ENCODE measurements around the gene QSOX1.

The QSOX1 gene

DNA sequence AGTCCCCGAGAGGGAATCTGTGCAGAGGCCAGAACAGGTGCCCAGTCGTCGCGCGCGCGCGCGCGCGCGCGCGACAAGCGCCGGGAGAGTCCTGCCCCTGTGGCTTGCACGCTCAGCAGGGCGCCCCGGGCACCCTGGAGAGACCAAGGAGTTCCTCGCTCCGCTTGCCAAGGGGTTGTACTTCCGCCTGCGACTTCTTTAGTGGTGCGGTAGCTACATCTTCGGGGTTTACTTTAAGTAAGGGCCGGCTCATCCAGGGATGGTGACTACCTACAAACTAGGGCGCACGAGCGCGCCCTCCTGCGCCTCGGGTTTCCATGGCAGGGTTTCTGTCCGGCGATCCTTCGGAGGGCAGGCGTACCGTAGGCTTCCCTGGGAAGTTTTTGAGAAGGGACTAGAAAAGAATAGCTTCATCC is 76.8 kb downstream of the QSOX1 start:
- no peak overlapping the region for H3K27ac Mint-ChIP-seq
- H3K27me3 Mint-ChIP-seq = peaks cover 87% of the 10 kb centered on the region

DNA sequence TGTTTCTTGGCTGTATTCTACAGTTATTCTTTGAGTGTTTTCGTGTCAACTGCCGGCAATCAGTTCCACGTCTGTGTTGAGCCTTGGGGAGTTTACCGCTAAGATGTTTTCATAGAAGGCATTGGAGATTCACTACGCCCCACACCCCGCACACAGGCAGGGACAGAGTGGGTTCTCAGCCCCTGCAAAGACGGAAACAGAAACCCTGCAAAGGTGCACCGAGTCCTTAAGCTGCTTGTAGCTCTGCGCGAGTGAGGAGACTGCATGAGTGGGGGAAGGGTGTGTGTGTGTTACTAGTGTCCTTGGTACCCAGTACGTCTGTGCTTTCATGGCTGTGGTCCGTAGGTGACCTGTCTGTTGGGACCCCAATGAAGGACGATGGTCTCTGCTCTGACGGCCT is 77.3 kb downstream of the QSOX1 start:
- Mint-ChIP-seq H3K4me1 (ENCODE audit: low read depth) (peaks cover 48% of the 10 kb centered on the region), H3K27me3 (peaks cover 87% of the 10 kb centered on the region)

More for the DNA sequence above, 76.8 kb downstream of the QSOX1 start:
- Mint-ChIP-seq H3K9me3 (no peaks in the 10 kb centered on the region), H3K36me3 (ENCODE audit: low read depth) (no peaks in the 10 kb centered on the region), H3K4me3 (peak overlapping the region; percentile 73), H3K4me1 (ENCODE audit: low read depth) (peaks cover 46% of the 10 kb centered on the region)
- DNase-seq = peak; percentile 48

DNA sequence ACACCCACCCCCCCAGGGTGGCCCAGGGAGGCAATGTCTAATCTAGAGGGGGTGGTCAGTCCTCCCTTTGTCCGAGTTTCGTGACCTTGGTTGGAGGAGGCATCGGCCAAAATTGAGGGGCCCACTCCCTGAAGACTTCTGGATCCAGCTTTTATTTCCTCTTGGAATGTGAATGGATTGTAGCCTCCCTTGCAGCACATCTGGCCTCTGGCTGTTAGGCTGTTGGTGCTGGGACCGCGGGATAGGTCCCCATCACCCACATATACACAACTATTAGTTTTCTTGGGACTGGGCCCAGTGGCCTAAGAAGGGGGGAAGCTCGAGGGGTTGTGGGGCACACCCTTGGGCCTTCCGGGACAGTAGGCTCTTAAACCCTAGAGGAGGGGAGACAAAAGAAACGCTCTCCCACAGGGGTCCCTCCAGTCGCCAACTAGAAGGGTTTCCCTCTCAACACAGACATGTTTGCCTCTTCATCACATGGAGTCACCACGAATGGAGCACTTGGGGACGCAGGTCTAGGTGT is 77.9 kb downstream of the QSOX1 start:
- Mint-ChIP-seq H3K27me3 (peaks cover 90% of the 10 kb centered on the region), H3K36me3 (ENCODE audit: low read depth) (no peaks in the 10 kb centered on the region), H3K9me3 (no peaks in the 10 kb centered on the region), H3K4me1 (ENCODE audit: low read depth) (peaks cover 48% of the 10 kb centered on the region), H3K4me3 (no peak overlapping the region), H3K27ac (no peak overlapping the region)
- DNase-seq = no peak

More for the DNA sequence above, 77.3 kb downstream of the QSOX1 start:
- Mint-ChIP-seq H3K4me3 (peak overlapping the region; percentile 73), H3K9me3 (no peaks in the 10 kb centered on the region), H3K36me3 (ENCODE audit: low read depth) (no peaks in the 10 kb centered on the region), H3K27ac (no peak overlapping the region)
- DNase-seq = peak; percentile 43

DNA sequence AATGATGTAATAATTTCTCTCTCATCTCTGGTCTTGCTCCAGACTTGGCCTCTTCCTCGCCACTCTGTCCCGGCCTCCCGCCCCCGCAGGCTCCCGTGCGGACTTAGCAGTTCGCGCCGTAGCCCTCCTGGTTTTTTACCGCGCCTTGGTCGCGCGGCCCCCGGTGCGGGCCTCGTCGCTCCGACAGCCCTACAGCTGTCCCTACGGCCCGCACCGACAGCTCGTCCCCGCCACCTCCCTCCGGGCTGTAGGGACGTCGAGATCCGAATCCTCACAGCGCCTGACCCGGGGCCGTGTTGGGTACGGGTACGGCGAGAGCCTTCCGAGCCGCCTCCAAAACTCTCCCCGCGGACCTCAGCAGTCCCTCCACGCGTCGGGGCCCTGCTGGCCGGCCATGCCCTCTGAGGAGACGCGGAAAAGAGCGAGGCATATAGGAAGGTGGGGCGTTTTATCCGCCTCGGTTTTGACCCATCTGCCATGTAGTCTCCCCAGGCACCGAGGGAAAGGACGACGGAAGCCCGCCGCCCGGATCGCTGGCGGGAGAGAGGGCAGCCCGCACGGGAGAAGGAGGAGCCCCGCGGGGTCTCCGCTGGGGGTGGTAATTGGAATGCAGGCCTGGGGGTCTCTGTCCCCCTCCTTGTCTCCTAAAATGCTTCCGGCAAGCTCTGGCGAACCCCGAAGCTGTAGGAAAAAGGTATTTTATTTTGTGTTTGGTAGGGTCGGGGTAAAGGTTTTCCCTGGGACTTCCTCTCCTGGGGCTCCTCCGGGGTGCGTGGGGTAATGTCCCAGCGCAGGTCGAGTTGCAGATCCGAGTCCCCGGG is 78.7 kb downstream of the QSOX1 start:
- Mint-ChIP-seq H3K27me3 (peaks cover 90% of the 10 kb centered on the region), H3K36me3 (ENCODE audit: low read depth) (no peaks in the 10 kb centered on the region), H3K4me3 (no peak overlapping the region), H3K4me1 (ENCODE audit: low read depth) (peaks cover 50% of the 10 kb centered on the region), H3K27ac (peak overlapping the region; percentile 14), H3K9me3 (no peaks in the 10 kb centered on the region)
- DNase-seq = no peak

DNA sequence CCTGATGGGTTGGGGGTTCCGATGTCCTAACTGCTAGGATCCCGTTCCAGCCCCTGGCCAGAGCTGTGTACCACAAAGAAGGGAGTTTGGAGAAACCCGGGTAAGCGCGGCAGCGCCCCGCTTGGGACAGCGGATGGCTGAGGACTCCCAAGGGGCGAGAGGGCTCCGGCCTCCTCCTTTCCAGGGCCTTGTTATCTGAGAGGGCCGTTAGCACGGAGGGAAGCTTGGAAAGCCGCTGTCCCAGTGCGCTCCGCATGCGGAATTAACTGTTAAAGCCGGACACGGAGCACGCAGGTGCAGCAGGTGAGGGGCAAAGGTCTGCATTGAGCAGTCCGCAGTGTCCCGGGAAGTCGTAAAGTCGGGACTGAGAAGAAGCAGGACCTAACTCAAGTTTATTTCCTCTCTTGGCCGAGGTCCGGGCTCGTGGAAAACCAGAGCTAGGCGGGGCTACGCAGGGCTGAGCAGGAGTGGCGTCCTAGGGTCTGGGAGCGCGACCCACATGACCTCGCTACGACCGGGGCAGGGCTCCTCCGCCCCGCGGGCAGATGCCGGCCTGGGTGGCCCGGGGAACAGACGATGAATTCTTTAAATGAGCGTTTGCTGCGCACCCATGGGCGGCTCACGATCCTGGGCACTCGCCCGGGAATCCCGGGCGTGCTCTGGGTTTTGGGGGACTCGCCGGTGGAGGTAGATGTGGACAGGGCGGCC is 79.9 kb downstream of the QSOX1 start:
- Mint-ChIP-seq H3K4me1 (ENCODE audit: low read depth) (peaks cover 46% of the 10 kb centered on the region), H3K27me3 (peaks cover 93% of the 10 kb centered on the region), H3K27ac (peak overlapping the region; percentile 59), H3K9me3 (no peaks in the 10 kb centered on the region), H3K4me3 (peak overlapping the region; percentile 50), H3K36me3 (ENCODE audit: low read depth) (no peaks in the 10 kb centered on the region)
- peak; percentile 49 for DNase-seq

DNA sequence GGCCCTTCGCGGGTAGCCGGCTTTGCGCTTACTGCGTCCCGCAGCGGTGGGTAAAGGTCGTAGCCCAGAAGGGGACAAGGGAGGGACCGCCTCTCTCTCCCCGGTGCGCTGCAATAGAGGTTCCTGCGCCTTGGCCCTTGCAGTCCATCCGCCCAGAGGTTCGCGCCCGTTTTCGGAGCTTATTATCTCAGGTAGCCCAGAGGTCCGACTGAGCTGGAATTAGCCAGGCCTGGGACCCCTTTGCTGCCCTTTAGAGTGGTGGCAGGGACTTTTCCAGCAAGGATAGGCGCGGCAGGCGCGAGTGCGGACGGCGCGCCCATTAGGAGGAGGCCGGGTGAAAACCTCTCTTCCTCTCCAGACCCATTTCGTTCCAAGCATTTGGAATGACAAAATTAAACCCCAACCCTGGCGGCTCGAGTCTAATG is 80.4 kb downstream of the QSOX1 start:
- Mint-ChIP-seq H3K36me3 (ENCODE audit: low read depth) (no peaks in the 10 kb centered on the region), H3K4me1 (ENCODE audit: low read depth) (peaks cover 46% of the 10 kb centered on the region), H3K9me3 (no peaks in the 10 kb centered on the region)

DNA sequence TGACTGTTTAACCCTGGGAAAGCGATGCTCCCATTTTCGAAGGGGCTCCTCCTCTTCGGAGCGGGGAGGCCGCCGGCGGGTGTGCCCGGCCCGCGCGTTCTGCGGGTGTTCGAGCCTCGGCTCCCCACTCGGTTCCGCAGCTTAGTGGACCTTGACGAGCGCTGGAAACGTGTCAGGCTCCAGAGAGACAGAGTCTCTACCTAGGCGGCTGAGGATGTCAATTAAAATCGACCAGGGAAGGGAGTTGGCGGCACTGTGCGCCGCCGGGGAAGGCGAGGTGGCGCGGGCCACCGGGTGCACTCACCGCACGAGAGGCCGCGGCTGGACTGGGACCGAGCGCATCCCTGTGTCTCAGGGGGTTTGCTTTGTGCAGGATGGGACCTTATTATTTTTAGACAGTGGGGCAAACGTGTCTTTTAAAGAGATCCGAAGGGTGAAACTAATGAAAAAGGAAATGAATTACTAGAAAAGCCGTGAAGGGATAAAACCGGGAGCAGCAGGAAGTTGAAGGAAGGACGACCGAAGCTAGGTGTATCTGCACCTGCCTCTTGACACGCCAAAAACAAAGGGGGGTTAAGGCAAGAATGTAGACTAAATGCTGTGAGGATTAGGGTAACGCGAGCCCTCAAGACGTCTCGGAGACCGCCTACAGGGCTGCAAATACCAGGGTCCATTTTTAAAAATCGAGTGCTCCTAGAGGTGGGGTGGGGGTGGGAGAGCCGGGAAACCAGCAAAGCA is 81.0 kb downstream of the QSOX1 start:
- DNase-seq = peak; percentile 27
- H3K27ac Mint-ChIP-seq = no peak overlapping the region
- no peaks in the 10 kb centered on the region for H3K9me3 Mint-ChIP-seq
- peaks cover 98% of the 10 kb centered on the region for H3K27me3 Mint-ChIP-seq
- no peak overlapping the region for H3K4me3 Mint-ChIP-seq
- H3K36me3 Mint-ChIP-seq (ENCODE audit: low read depth) = no peaks in the 10 kb centered on the region
- H3K4me1 Mint-ChIP-seq (ENCODE audit: low read depth) = peaks cover 46% of the 10 kb centered on the region

More for the DNA sequence above, 80.4 kb downstream of the QSOX1 start:
- H3K27me3 Mint-ChIP-seq = peaks cover 98% of the 10 kb centered on the region
- no peak for DNase-seq
- H3K27ac Mint-ChIP-seq = no peak overlapping the region
- peak overlapping the region; percentile 50 for H3K4me3 Mint-ChIP-seq

DNA sequence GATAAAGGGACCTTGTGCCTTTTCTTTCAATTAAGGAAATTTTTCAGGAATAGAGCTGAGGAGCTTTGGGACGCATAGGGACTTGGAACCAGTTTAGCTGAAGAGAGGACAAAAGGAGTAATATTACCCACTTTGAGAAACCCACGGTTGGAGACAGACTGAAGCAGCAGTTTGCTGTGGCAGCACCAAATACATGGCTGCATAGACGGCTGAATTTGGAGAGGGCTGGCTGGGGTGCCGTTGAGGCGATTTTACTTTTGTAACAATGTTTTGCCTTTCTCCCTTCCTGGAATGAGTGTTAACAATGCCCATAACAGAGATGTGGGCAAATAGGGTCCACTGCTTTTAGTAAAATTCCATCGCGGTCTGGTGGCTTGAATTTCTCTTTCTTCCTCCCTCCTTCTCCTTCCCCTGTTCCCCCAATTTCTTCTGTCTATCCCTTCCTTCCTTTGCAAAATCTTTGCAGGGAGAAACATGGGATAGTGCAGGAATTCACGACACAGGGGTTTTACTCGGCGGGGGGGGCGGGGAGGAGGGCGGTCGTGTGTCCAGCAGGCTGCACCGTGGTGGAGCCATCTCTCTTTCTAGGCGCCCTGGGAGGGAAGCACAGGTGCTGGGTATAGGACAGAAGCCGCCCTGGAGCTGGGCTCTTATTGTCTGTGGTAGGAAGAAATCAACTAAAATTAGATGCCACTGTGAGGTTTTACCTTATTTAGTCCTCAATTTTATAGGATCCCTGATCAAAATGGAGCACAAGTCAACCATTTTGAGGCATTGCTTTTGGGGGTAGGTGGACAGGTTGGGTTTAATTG is 82.2 kb downstream of the QSOX1 start:
- no peak overlapping the region for H3K27ac Mint-ChIP-seq
- peaks cover 95% of the 10 kb centered on the region for H3K27me3 Mint-ChIP-seq
- no peak overlapping the region for H3K4me3 Mint-ChIP-seq
- no peaks in the 10 kb centered on the region for H3K36me3 Mint-ChIP-seq (ENCODE audit: low read depth)
- DNase-seq = peak; percentile 20
- no peaks in the 10 kb centered on the region for H3K9me3 Mint-ChIP-seq
- H3K4me1 Mint-ChIP-seq (ENCODE audit: low read depth) = peaks cover 37% of the 10 kb centered on the region

DNA sequence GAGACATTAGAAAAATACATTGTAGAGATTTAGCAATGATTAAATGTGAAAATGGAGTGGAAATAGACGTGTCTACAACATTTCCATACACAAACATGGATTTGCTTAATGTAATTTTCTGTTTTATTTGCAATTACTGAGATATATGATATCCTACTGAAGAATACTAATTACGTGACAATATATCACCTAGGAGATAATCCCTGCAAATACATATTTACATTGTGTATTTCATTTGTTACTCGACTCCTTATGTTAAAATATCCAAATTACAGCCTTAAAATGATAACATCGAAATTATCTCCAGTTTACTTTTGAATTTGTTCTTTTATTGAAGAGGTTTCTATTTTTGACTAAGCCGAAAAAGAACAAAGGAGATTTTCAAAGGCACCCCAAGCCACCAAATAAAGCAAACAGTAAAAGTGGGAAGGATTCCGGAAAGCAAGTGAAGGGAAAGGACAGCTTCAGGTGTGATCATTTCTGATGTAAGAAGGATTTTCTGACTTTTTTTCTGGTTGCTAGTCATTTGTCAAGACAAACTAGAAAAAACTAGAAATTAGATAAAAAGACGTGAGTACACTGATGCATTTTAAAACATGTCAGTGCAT is 83.3 kb downstream of the QSOX1 start:
- no peaks in the 10 kb centered on the region for H3K9me3 Mint-ChIP-seq
- no peak overlapping the region for H3K4me3 Mint-ChIP-seq
- no peaks in the 10 kb centered on the region for H3K36me3 Mint-ChIP-seq (ENCODE audit: low read depth)
- peaks cover 91% of the 10 kb centered on the region for H3K27me3 Mint-ChIP-seq
- no peak overlapping the region for H3K27ac Mint-ChIP-seq
- no peak for DNase-seq
- H3K4me1 Mint-ChIP-seq (ENCODE audit: low read depth) = peaks cover 34% of the 10 kb centered on the region

DNA sequence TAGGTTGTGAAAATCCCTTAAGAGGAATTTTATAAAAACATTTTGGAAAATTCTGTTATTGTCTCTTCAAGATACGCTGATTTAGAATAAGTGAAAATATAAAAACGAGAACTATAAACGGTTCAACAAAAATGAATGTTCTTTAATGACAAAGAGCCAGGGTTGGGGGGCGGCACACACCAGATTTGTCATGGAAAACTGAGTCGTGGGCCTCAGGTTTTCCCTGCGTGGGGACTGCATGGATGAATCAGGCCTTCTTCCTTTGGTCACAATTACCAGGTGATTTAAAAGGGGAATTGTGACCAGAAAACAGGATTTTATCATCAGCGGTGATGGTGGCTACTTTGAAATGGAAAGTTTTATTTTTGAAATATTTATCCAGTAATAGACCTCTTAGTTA is 84.0 kb downstream of the QSOX1 start:
- no peak for DNase-seq
- H3K9me3 Mint-ChIP-seq = no peaks in the 10 kb centered on the region
- no peak overlapping the region for H3K4me3 Mint-ChIP-seq
- H3K27ac Mint-ChIP-seq = no peak overlapping the region
- H3K36me3 Mint-ChIP-seq (ENCODE audit: low read depth) = no peaks in the 10 kb centered on the region
- H3K4me1 Mint-ChIP-seq (ENCODE audit: low read depth) = peaks cover 28% of the 10 kb centered on the region
- peaks cover 85% of the 10 kb centered on the region for H3K27me3 Mint-ChIP-seq

DNA sequence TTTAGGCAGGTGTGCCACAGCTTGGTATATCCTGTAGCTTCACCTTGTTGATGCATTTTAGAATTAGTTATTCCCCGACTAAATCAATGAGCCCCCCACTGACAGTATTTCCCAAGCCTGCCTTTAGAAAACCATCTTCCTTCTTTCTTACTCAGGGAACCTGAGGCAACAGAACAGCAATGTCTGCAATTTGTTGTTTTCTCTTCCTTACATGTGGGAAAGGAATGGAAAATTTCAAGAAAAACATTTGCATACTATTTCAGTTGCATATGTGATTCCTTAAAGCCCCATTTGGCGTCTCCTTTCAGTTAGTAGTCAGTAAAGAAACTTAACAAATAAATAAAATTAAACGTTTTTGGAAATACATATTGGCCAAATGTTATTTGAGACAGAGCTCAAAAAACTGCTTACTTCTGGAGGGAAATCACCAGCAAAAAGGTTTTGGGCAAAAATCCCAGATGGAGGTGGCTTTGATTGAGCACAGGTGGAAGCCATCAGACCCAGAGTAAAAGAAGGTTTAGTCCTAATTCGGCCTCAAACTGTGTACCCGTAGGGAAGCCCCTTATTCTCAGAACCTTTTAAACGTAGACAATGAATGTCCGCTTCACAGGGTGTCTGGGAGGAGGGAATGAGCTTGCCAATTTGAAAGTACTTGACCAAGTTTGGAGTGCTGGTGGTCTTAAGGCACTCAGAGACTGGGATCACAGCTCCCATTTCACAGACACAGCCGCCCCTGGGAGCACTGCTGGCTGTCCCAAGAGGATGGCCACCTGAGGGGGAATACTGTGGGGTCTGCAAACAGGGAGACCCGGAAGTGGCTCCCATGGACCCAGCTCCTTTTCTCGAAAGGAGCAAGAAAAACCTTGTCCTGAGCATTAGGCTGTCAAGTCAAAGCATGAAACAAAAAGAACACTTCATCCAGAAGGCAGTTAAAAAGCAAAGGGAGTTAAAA is 84.8 kb downstream of the QSOX1 start:
- Mint-ChIP-seq H3K36me3 (ENCODE audit: low read depth) (no peaks in the 10 kb centered on the region), H3K4me1 (ENCODE audit: low read depth) (peaks cover 22% of the 10 kb centered on the region), H3K4me3 (no peak overlapping the region), H3K9me3 (no peaks in the 10 kb centered on the region), H3K27me3 (peaks cover 86% of the 10 kb centered on the region), H3K27ac (no peak overlapping the region)
- DNase-seq = no peak

DNA sequence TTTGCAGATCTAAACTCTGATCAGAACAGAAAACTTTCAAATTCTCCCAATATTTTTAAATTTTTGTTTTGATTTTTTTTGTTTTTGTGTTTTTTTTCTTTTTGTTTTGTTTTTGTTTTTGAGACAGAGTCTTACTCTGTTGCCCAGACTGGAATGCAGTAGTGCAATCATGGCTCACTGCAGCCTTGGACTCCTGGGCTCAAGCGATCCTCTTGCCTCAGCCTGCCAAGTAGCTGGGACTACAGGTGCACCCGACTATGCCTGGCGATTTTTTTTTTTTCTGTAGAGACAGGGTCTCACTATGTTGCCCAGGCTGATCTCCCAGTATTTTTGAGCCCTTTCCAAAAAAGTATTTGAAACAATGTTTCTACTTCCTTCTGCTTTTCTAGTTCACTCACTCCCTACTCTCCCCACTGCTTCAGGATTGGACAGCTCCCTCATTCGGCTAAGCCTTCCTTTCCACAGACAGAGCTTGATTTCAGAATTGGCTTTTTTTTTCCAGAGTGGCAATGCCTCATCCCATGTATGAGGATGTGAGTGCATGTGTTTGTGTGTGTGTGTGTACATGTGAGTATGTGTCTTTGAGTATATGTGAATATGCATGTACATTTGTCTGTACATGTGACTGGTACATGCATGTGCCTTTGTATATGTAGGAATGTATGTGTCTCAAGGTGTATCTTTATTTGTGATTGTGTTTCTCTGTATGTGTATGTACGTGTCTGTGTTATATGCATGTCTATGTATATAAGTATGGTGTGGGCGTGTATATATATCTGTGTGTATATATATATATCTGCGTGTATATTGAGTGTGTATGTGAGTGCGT is 87.3 kb downstream of the QSOX1 start:
- Mint-ChIP-seq H3K4me3 (no peak overlapping the region), H3K36me3 (ENCODE audit: low read depth) (no peaks in the 10 kb centered on the region), H3K9me3 (no peaks in the 10 kb centered on the region), H3K27me3 (peaks cover 74% of the 10 kb centered on the region), H3K27ac (no peak overlapping the region), H3K4me1 (ENCODE audit: low read depth) (peaks cover 3% of the 10 kb centered on the region)
- no peak for DNase-seq

All from activated T-cell treated with anti-CD3 and anti-CD28 coated beads, Interleukin-2, amount 50 U/mL, for 24 hours (primary cell).